PC-9 (cell line): Measurements from ENCODE around the gene SEMA4A. TPM values are rescaled to one million over a fixed set of nuclear protein-coding genes. Genes with fewer than 3 reads are reported as not detected.

Experiments used
- BruUV-seq: library from RNA; stranded (reverse); fragments of 400-500 nt; replicated peaks from 2 replicates; lab custom pipeline; 2021; lab: Mats Ljungman, UMichigan
- CTCF ChIA-PET: fragments of 300-600 bp; sonication (Branson Sonifier 250); formaldehyde crosslinking; loops from one replicate; lab custom pipeline; 2022; ENCODE audit warnings: antibody characterized with exemption; lab: Charles Lee
- POLR2A ChIA-PET: fragments of 300-600 bp; sonication (Branson Sonifier 250); formaldehyde crosslinking; loops from one replicate; lab custom pipeline; 2022; ENCODE audit warnings: antibody characterized with exemption; ENCODE audit not compliant: unreplicated experiment; lab: Charles Lee
- DNase-seq, 2 experiments: peaks; one replicate each; pipeline versions ENCODE4 v3.0.0 to v3.0.0-alpha.2; 2015 to 2022; ENCODE audit warnings: mixed read lengths in 1 of 2
- H2AFZ ChIP-seq: fragments of 200-600 bp; sonication (generic); 2 replicates; pipeline ENCODE4 v1.8.1; 2017; ENCODE audit warnings: antibody characterized with exemption
- H3F3A ChIP-seq: fragments of 200-600 bp; sonication (generic); 2 replicates; pipeline ENCODE4 v1.8.1; 2017; ENCODE audit warnings: antibody characterized with exemption, mild to moderate bottlenecking, low read depth; ENCODE audit not compliant: insufficient read depth
- H3K27ac ChIP-seq: fragments of 200-600 bp; sonication (generic); 2 replicates; pipeline ENCODE4 v1.6.1; 2016; ENCODE audit warnings: mixed run types
- H3K27me3 ChIP-seq: fragments of 200-600 bp; sonication (generic); 2 replicates; pipeline ENCODE4 v1.6.1; 2016; ENCODE audit warnings: low read depth, mixed run types; ENCODE audit not compliant: insufficient read depth
- H3K36me3 ChIP-seq: fragments of 200-600 bp; sonication (generic); 2 replicates; pipeline ENCODE4 v1.6.1; 2016; ENCODE audit warnings: low read depth, mixed run types
- H3K4me1 ChIP-seq: fragments of 200-600 bp; sonication (generic); replicated peaks from 2 replicates; pipeline ENCODE4 v1.6.1; 2016; ENCODE audit warnings: mixed run types; ENCODE audit not compliant: insufficient read depth
- H3K4me2 ChIP-seq: fragments of 200-600 bp; sonication (generic); 2 replicates; pipeline ENCODE4 v1.6.1; 2017; ENCODE audit warnings: mixed run types
- H3K4me3 ChIP-seq: fragments of 200-600 bp; sonication (generic); 2 replicates; pipeline ENCODE4 v1.6.1; 2016; ENCODE audit warnings: mixed run types
- H3K79me2 ChIP-seq: fragments of 200-600 bp; sonication (generic); 2 replicates; pipeline ENCODE4 v1.6.1; 2017; ENCODE audit warnings: low read depth, mixed run types
- H3K9me2 ChIP-seq: fragments of 200-600 bp; sonication (generic); 2 replicates; pipeline ENCODE4 v1.8.1; 2017; ENCODE audit warnings: mild to moderate bottlenecking; ENCODE audit not compliant: insufficient read depth
- H3K9me3 ChIP-seq: fragments of 200-600 bp; sonication (generic); 2 replicates; pipeline ENCODE4 v1.8.1; 2016; ENCODE audit warnings: low read depth; ENCODE audit not compliant: insufficient read depth
- H4K20me1 ChIP-seq: fragments of 200-600 bp; sonication (generic); 2 replicates; pipeline ENCODE4 v1.8.1; 2017; ENCODE audit not compliant: insufficient read depth
- CTCF ChIP-seq: fragments of 200-600 bp; sonication (generic); conservative IDR thresholded peaks from 2 replicates; pipeline ENCODE4 v1.6.1; 2017; ENCODE audit warnings: mixed run types, antibody characterized with exemption, mild to moderate bottlenecking, moderate library complexity
- EZH2 ChIP-seq: fragments of 200-600 bp; sonication (generic); IDR thresholded peaks from 2 replicates; pipeline ENCODE4 v1.8.0; 2017; ENCODE audit warnings: antibody characterized with exemption, low read depth
- intact Hi-C: fragments of 100-400 bp; cut with micrococcal nuclease; formaldehyde crosslinking; loops from one replicate; pipeline ENCODE4 v1.10.0; 2022; ENCODE audit not compliant: unreplicated experiment
- total RNA-seq: library from RNA; stranded (reverse); gene quantifications from 2 replicates; pipeline ENCODE4 v1.2.3, GENCODE V29; 2021

Gene SEMA4A
- total RNA-seq, 1 experiment from 2014 or later, result 16.2 TPM

- Histone ChIP-seq H3K36me3 (no peaks in the 10 kb centered on the region), H2AFZ (no peak overlapping the region), H4K20me1 (no peaks in the 10 kb centered on the region), H3K27ac (no peak overlapping the region), H3F3A (no peaks in the 10 kb centered on the region), H3K9me3 (no peaks in the 10 kb centered on the region), H3K4me3 (no peak overlapping the region), H3K27me3 (no peaks in the 10 kb centered on the region), H3K79me2 (no peaks in the 10 kb centered on the region), H3K4me2 (no peak overlapping the region), H3K4me1 (no peaks in the 10 kb centered on the region), H3K9me2 (no peaks in the 10 kb centered on the region)
- no peak for DNase-seq
- TF ChIP-seq EZH2 (no peak), CTCF (no peak)
- intact Hi-C loops, result no loop called here
- ChIA-PET CTCF (no interaction called here), POLR2A (interaction anchor here (0.7 kb wide), 2 partner anchors 29 to 65 kb away, joined by 3 to 4 read pairs; partner anchors contain the start of gene SLC25A44)
- BruUV-seq, result no TSS peak
Observed at GRCh38 chr1:156164125-156164831, 10.9 kb downstream of the SEMA4A start.

- H3K79me2 ChIP-seq, result no peaks in the 10 kb centered on the region
- H3K4me2 ChIP-seq, result no peak overlapping the region
- ChIA-PET CTCF (interaction anchor here (0.6 kb wide), 1 partner anchor 74 kb away, joined by 4 read pairs; no protein-coding TSS in a partner anchor), POLR2A (interaction anchor here (0.7 kb wide), 1 partner anchor 29 kb away, joined by 4 read pairs; the partner anchor contains the start of gene SLC25A44)
- H3K9me2 ChIP-seq, result no peaks in the 10 kb centered on the region
- no peaks in the 10 kb centered on the region for H3K36me3 ChIP-seq
- no peaks in the 10 kb centered on the region for H3F3A ChIP-seq
- TF ChIP-seq CTCF (no peak), EZH2 (no peak)
- no peaks in the 10 kb centered on the region for H4K20me1 ChIP-seq
- BruUV-seq, result no TSS peak
- no peak for DNase-seq
- no peak overlapping the region for H3K4me3 ChIP-seq
- no peaks in the 10 kb centered on the region for H3K9me3 ChIP-seq
- H3K27me3 ChIP-seq, result no peaks in the 10 kb centered on the region
- H3K27ac ChIP-seq, result no peak overlapping the region
- no peaks in the 10 kb centered on the region for H3K4me1 ChIP-seq
- H2AFZ ChIP-seq, result no peak overlapping the region
- intact Hi-C loops, result no loop called here
Observed at GRCh38 chr1:156165083-156165482, 11.7 kb downstream of the SEMA4A start.

- TF ChIP-seq EZH2 (no peak), CTCF (no peak)
- H3K27me3 ChIP-seq, result no peaks in the 10 kb centered on the region
- POLR2A ChIA-PET, result no interaction called here
- no peaks in the 10 kb centered on the region for H3K9me2 ChIP-seq
- no peak overlapping the region for H3K27ac ChIP-seq
- CTCF ChIA-PET, result no interaction called here
- no peaks in the 10 kb centered on the region for H3K9me3 ChIP-seq
- H4K20me1 ChIP-seq, result no peaks in the 10 kb centered on the region
- no peak overlapping the region for H3K4me2 ChIP-seq
- intact Hi-C loops, result no loop called here
- BruUV-seq, result no TSS peak
- no peak overlapping the region for H2AFZ ChIP-seq
- no peaks in the 10 kb centered on the region for H3K4me1 ChIP-seq
- no peak overlapping the region for H3K4me3 ChIP-seq
- no peaks in the 10 kb centered on the region for H3F3A ChIP-seq
- no peak for DNase-seq
- no peaks in the 10 kb centered on the region for H3K79me2 ChIP-seq
- H3K36me3 ChIP-seq, result no peaks in the 10 kb centered on the region
Observed at GRCh38 chr1:156167536-156167935, 14.2 kb downstream of the SEMA4A start.
